SIG-M5 treated with dmso at 0.1 percent for 504 hours (cell line): ENCODE results near the gene KIFAP3.
A peak's percentile ranks its signal among the peaks of the same experiment; 100 is the strongest.
"Not testable (repeated sequence)": the region's sequence is repeated elsewhere in the genome, so short reads cannot be mapped to it uniquely, and the experiment has no call there.

Source experiments
- DNase-seq: peaks from one replicate; lab custom pipeline; 2025; ENCODE audit not compliant: unreplicated experiment; lab: John Stamatoyannopoulos, UW

The KIFAP3 gene

GRCh38 chr1:169892176-169892926 is 182.1 kb downstream of the KIFAP3 start:
- no peak for DNase-seq

- no peak for DNase-seq
These were observed 183.0 kb downstream of the KIFAP3 start for GRCh38 chr1:169891539-169891885.

GRCh38 chr1:169890761-169891538 is 183.5 kb downstream of the KIFAP3 start:
- DNase-seq = peak; percentile 82

GRCh38 chr1:169889871-169890270 is 184.6 kb downstream of the KIFAP3 start:
- DNase-seq = no peak

DNA sequence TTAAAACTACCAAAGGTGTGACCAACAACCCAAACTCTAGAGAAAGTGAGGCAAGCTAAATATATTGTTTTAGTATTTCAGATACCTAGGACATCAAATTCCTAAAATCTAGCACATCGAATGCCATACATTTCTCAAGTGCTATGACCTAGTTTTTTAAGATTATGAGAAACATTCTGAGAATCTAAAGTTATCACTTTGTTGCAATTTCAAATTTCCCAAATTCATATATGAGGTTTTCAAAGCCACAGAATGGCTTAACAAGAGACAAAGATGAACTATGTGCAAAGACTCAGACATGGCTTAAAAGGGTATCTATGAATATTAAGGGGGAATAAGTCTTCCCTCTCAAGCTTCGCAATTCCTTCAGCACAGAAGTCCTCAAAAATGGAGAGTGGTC is 187.6 kb downstream of the KIFAP3 start:
- DNase-seq = no peak

GRCh38 chr1:169886422-169886821 is 188.1 kb downstream of the KIFAP3 start:
- DNase-seq = no peak

- DNase-seq = no peak
These were observed 189.3 kb downstream of the KIFAP3 start for GRCh38 chr1:169885207-169885606.

DNA sequence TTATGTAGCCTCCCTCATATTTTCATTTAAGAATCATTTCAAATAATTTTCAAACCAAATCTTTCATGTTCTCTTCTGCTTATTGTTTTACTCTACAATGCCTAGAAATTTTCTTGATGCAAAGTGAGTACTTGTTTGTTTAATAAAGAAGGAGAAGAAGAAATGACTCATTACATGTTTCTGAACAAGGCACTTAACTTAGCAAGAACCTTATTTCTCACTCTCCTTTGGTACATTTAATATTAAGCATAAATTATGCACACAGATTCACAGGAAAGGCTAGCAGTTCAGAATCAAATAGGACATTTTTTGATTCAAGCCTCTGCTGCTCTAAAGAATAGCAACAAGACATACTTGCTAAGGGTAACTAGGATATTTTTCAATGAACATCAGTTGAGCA is 189.9 kb downstream of the KIFAP3 start:
- DNase-seq = no peak

DNA sequence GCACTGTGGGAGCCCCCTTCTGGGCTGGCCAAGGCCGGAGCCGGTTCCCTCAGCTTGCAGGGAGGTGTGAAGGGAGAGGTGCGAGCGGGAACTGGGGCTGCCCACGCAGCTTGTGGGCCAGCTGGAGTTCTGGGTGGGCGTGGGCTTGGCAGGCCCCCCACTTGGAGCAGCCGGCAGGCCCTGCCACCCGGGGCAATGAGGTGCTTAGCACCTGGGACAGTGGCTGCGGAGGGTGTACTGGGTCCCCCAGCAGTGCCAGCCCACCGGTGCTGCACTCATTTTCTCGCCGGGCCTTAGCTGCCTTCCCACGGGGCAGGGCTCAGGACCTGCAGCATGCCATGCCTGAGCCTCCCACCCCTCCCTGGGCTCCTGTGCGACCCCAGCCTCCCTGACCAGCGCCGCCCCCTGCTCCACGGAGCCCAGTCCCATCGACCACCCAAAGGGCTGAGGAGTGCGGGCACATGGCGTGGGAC is 192.4 kb downstream of the KIFAP3 start:
- DNase-seq = no peak

GRCh38 chr1:169879034-169879840 is 195.3 kb downstream of the KIFAP3 start:
- no peak for DNase-seq

DNA sequence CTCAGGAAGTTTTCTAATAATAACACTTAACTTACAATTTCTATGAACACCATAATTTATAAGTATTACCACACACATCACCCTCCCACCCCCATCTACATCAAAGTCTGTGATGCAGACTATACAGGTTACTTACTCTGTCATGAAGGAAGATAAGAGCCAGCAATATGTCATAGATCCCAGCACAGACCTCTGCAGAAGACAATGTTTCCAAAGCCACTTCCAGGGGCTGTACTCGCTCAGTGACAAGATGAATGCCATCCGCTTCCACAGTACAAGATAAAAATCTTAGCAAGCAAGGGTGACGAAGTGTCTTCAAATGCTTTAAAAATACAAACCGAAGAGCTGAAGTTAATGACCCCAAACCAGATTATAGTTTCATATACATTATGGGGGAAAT is 196.0 kb downstream of the KIFAP3 start:
- DNase-seq = no peak

GRCh38 chr1:169877800-169878491 is 196.5 kb downstream of the KIFAP3 start:
- no peak for DNase-seq

DNA sequence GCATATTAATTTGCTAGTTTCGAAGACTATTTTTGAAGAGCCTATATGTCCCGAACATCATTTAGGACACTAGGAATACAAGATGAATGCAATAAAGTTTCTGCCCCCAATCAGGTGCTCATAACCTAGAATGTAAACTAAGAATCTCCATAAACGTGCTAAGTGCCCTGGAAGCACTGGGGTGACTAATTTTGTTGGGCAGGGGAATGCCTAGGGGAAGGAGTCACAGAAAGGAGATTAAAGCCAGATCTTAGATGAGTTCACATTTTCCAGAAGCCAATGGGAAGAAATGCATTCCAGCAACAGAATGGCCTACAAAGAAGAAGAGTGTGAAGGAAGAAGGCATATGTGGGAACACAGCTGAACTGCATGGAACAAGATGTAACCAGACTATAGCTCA is 200.3 kb downstream of the KIFAP3 start:
- DNase-seq = no peak

GRCh38 chr1:169873582-169874199 is 200.8 kb downstream of the KIFAP3 start:
- no peak for DNase-seq

GRCh38 chr1:169872906-169873305 is 201.6 kb downstream of the KIFAP3 start:
- no peak for DNase-seq

DNA sequence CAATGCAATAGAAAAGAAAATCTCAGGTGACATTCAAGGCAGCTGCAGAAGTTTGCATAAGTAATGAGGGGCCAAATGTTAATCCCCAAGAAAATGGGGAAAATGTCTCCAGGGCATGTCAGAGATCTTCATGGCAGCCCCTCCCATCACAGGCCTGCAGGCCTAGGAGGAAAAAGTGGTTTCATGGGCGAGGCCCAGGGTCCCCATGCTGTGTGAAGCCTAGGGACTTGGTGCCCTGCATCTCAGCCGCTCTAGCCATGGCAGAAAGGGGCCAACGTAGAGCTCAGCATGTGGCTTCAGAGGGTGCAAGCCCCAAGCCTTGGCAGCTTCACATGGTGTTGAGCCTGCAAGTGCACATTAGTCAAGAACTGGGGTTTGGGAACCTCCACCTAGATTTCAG is 202.5 kb downstream of the KIFAP3 start:
- not testable (repeated sequence) for DNase-seq
